H9 (cell line): ENCODE data around the gene CHN2. TPM values are rescaled to one million over a fixed set of nuclear protein-coding genes. Genes with fewer than 3 reads are reported as not detected.

Experiments
- DNase-seq: peaks from one replicate; pipeline ENCODE4 v3.0.0-alpha.2; 2017
- H2AFZ ChIP-seq: one replicate; pipeline ENCODE4 v1.6.1; 2013; ENCODE audit warnings: mild to moderate bottlenecking, low read length, control low read depth, moderate library complexity
- H2AK5ac ChIP-seq: 2 replicates; pipeline ENCODE4 v1.6.1; 2013; ENCODE audit warnings: low read length, control low read depth, mixed read lengths; ENCODE audit not compliant: insufficient read length
- H2BK120ac ChIP-seq: one replicate; pipeline ENCODE4 v1.6.1; 2013; ENCODE audit warnings: low read depth, mild to moderate bottlenecking, low read length, control low read depth, inconsistent platforms; ENCODE audit not compliant: poor library complexity, severe bottlenecking
- H2BK12ac ChIP-seq: 2 replicates; pipeline ENCODE4 v1.6.1; 2013; ENCODE audit warnings: low read length, control low read depth, mixed read lengths, low read depth; ENCODE audit not compliant: insufficient read length
- H2BK15ac ChIP-seq: 2 replicates; pipeline ENCODE4 v1.6.1; 2013; ENCODE audit warnings: low read depth, low read length, control low read depth
- H2BK20ac ChIP-seq: one replicate; pipeline ENCODE4 v1.6.1; 2013; ENCODE audit warnings: low read depth, mild to moderate bottlenecking, low read length, control low read depth, inconsistent platforms; ENCODE audit not compliant: poor library complexity, severe bottlenecking
- H2BK5ac ChIP-seq: 2 replicates; pipeline ENCODE4 v1.6.1; 2013; ENCODE audit warnings: low read length, control low read depth, mixed read lengths; ENCODE audit not compliant: insufficient read length
- H3K14ac ChIP-seq: 2 replicates; pipeline ENCODE4 v1.6.1; 2013; ENCODE audit warnings: low read length, control low read depth; ENCODE audit not compliant: insufficient read depth
- H3K18ac ChIP-seq: 2 replicates; pipeline ENCODE4 v1.6.1; 2013; ENCODE audit warnings: low read depth, mild to moderate bottlenecking, mixed read lengths, low read length, control low read depth; ENCODE audit not compliant: insufficient read length
- H3K23ac ChIP-seq: 2 replicates; pipeline ENCODE4 v1.6.1; 2013; ENCODE audit warnings: low read length, control low read depth, mixed read lengths, low read depth; ENCODE audit not compliant: insufficient read length
- H3K23me2 ChIP-seq: 2 replicates; pipeline ENCODE4 v1.6.1; 2013; ENCODE audit warnings: low read depth, mild to moderate bottlenecking, mixed read lengths, low read length, control low read depth; ENCODE audit not compliant: insufficient read length, poor library complexity, severe bottlenecking
- H3K27ac ChIP-seq: 2 replicates; pipeline ENCODE4 v1.5.1; 2013; ENCODE audit warnings: low read length, control low read depth, mixed read lengths, low read depth; ENCODE audit not compliant: insufficient read length
- H3K27me3 ChIP-seq: 2 replicates; pipeline ENCODE4 v1.6.1; 2013; ENCODE audit warnings: low read length, control low read depth, inconsistent platforms; ENCODE audit not compliant: insufficient read depth
- H3K4ac ChIP-seq: 2 replicates; pipeline ENCODE4 v1.6.1; 2013; ENCODE audit warnings: low read depth, mild to moderate bottlenecking, control low read depth, inconsistent platforms, low read length, moderate library complexity
- H3K4me1 ChIP-seq: 2 replicates; pipeline ENCODE4 v1.6.1; 2013; ENCODE audit warnings: low read length, control low read depth, inconsistent platforms; ENCODE audit not compliant: insufficient read depth
- H3K4me2 ChIP-seq: 2 replicates; pipeline ENCODE4 v1.6.1; 2013; ENCODE audit warnings: low read length, control low read depth, mixed read lengths; ENCODE audit not compliant: insufficient read length, insufficient read depth
- H3K56ac ChIP-seq: 2 replicates; pipeline ENCODE4 v1.6.1; 2013; ENCODE audit warnings: low read depth, mild to moderate bottlenecking, mixed read lengths, low read length, control low read depth; ENCODE audit not compliant: insufficient read length
- H3K79me1 ChIP-seq: 2 replicates; pipeline ENCODE4 v1.6.1; 2013; ENCODE audit warnings: low read depth, mild to moderate bottlenecking, moderate library complexity, low read length, control low read depth, inconsistent platforms; ENCODE audit not compliant: insufficient read depth, poor library complexity, severe bottlenecking
- H3K79me2 ChIP-seq: 2 replicates; pipeline ENCODE4 v1.6.1; 2013; ENCODE audit warnings: low read length, control low read depth, inconsistent platforms; ENCODE audit not compliant: insufficient read depth
- H3K9ac ChIP-seq: 2 replicates; pipeline ENCODE4 v1.6.1; 2013; ENCODE audit warnings: low read length, control low read depth, mixed read lengths; ENCODE audit not compliant: insufficient read length; ENCODE audit errors: extremely low read depth
- H3K9me3 ChIP-seq: one replicate; pipeline ENCODE4 v1.6.1; 2013; ENCODE audit warnings: low read depth, low read length, inconsistent platforms; ENCODE audit not compliant: control insufficient read depth
- H3T11ph ChIP-seq: one replicate; pipeline ENCODE4 v1.6.1; 2013; ENCODE audit warnings: mild to moderate bottlenecking, low read length, control low read depth, inconsistent platforms
- H4K20me1 ChIP-seq: one replicate; pipeline ENCODE4 v1.6.1; 2013; ENCODE audit not compliant: control insufficient read depth, insufficient read length, insufficient read depth
- H4K5ac ChIP-seq: 2 replicates; pipeline ENCODE4 v1.6.1; 2013; ENCODE audit warnings: low read depth, mild to moderate bottlenecking, mixed read lengths, low read length, control low read depth; ENCODE audit not compliant: insufficient read length
- H4K8ac ChIP-seq: replicated peaks from 2 replicates; pipeline ENCODE4 v1.6.1; 2013; ENCODE audit warnings: low read length, control low read depth, mixed read lengths, low read depth; ENCODE audit not compliant: insufficient read length
- H4K91ac ChIP-seq: 2 replicates; pipeline ENCODE4 v1.6.1; 2013; ENCODE audit warnings: low read depth, mild to moderate bottlenecking, moderate library complexity, mixed read lengths, low read length, control low read depth; ENCODE audit not compliant: insufficient read length
- H3K27ac Mint-ChIP-seq, 3 experiments: 2 replicates in 2 of 3; 3 replicates in 1 of 3; pipeline ENCODE4 v1.8.0; 2020 to 2021; ENCODE audit warnings: mixed read lengths in 3 of 3, mild to moderate bottlenecking in 1 of 3, moderate library complexity in 1 of 3
- H3K27me3 Mint-ChIP-seq: 2 replicates; pipeline ENCODE4 v1.8.0; 2021; ENCODE audit warnings: low read depth, mild to moderate bottlenecking, moderate library complexity, mixed read lengths
- H3K36me3 Mint-ChIP-seq, 3 experiments: 2 replicates in 2 of 3; 3 replicates in 1 of 3; pipeline ENCODE4 v1.8.0; 2020 to 2021; ENCODE audit warnings: low read depth in 3 of 3, mixed read lengths in 3 of 3; ENCODE audit not compliant: insufficient read depth in 1 of 3
- H3K4me1 Mint-ChIP-seq, 2 experiments: 2 replicates each; pipeline ENCODE4 v1.8.0; 2020; ENCODE audit warnings: mixed read lengths in 2 of 2
- H3K4me3 Mint-ChIP-seq, 2 experiments: 2 replicates in 1 of 2; 3 replicates in 1 of 2; pipeline ENCODE4 v1.8.0; 2020 to 2021; ENCODE audit warnings: mild to moderate bottlenecking in 2 of 2, mixed read lengths in 2 of 2, moderate library complexity in 1 of 2
- H3K9me3 Mint-ChIP-seq, 2 experiments: 2 replicates in 1 of 2; 3 replicates in 1 of 2; pipeline ENCODE4 v1.8.0; 2020; ENCODE audit warnings: mild to moderate bottlenecking in 2 of 2, mixed read lengths in 2 of 2, moderate library complexity in 1 of 2
- CTCF ChIP-seq: fragments of 200-600 bp; sonication (generic); conservative IDR thresholded peaks from 3 replicates; pipeline ENCODE4 v1.8.0; 2021; ENCODE audit warnings: antibody characterized with exemption, mild to moderate bottlenecking
- WGBS: extraction: QIAGEN DNeasy Blood & Tissue Kit; methylation state at CpG from one replicate; pipeline ENCODE4 v1.1.7; 2013; ENCODE audit warnings: missing lambda C conversion rate, low lambda C conversion rate, mixed read lengths; ENCODE audit not compliant: insufficient read length; ENCODE audit errors: extremely low coverage; 5-methylcytosine and 5-hydroxymethylcytosine counted together
- total RNA-seq: library from RNA; stranded (reverse); gene quantifications from 2 replicates; pipeline ENCODE4 v1.2.1, GENCODE V29; 2021

Gene CHN2
- total RNA-seq, 1 experiment from 2014 or later = 3.3 TPM

- H2AK5ac ChIP-seq = no peak overlapping the region
- H2BK15ac ChIP-seq = no peak overlapping the region
- no peaks in the 10 kb centered on the region for H3K23me2 ChIP-seq
- DNase-seq = no peak
- no CpG with 5 or more reads among the region's 7 CpGs for WGBS
- H3K79me2 ChIP-seq = no peaks in the 10 kb centered on the region
- Mint-ChIP-seq H3K27me3 (no peaks in the 10 kb centered on the region), H3K9me3 (no peaks in the 10 kb centered on the region; a peak in 1 of 5 replicates), H3K4me3 (no peak overlapping the region; a peak in 1 of 5 replicates), H3K27ac (no peak overlapping the region), H3K4me1 (peaks cover 0 to under 1% of the 10 kb centered on the region in 2 experiments; a peak in 1 of 4 replicates), H3K36me3 (no peaks in the 10 kb centered on the region; a peak in 1 of 7 replicates)
- no peaks in the 10 kb centered on the region for H3K27me3 ChIP-seq
- H3K14ac ChIP-seq = no peak overlapping the region
- no peak overlapping the region for H3K18ac ChIP-seq
- no peak overlapping the region for H4K91ac ChIP-seq
- H3T11ph ChIP-seq = no peak overlapping the region
- no peak overlapping the region for H3K56ac ChIP-seq
- H3K79me1 ChIP-seq = no peaks in the 10 kb centered on the region
- TF ChIP-seq CTCF = no peak
- no peak overlapping the region for H3K4me2 ChIP-seq
- H2BK20ac ChIP-seq = no peak overlapping the region
- H2AFZ ChIP-seq = no peak overlapping the region
- H3K23ac ChIP-seq = no peak overlapping the region
- H2BK120ac ChIP-seq = no peak overlapping the region
- no peak overlapping the region for H4K8ac ChIP-seq
- H3K9me3 ChIP-seq = no peaks in the 10 kb centered on the region
- no peaks in the 10 kb centered on the region for H4K20me1 ChIP-seq
- no peak overlapping the region for H4K5ac ChIP-seq
- no peaks in the 10 kb centered on the region for H3K4me1 ChIP-seq
- H2BK12ac ChIP-seq = no peak overlapping the region
- no peak overlapping the region for H3K4ac ChIP-seq
- no peak overlapping the region for H2BK5ac ChIP-seq
- H3K9ac ChIP-seq = no peak overlapping the region
- H3K27ac ChIP-seq = no peak overlapping the region
Measured at GRCh38 chr7:29249383-29249750, 54.8 kb downstream of the CHN2 start.
